ENCODE measurements around the gene TBC1D17.

TBC1D17 gene

GRCh38 chr19:49847731-49848696, 29.5 kb upstream of the TBC1D17 start:
- no peak for DNase-seq (ENCODE audit: low read depth in 2 of 2, low spot score in 1 of 2)

- DNase-seq (ENCODE audit: low read depth in 2 of 2, low spot score in 1 of 2), result no peak
These were observed 28.6 kb upstream of the TBC1D17 start for GRCh38 chr19:49848938-49849337.

- DNase-seq (ENCODE audit: low read depth in 2 of 2, low spot score in 1 of 2), result no peak
These were observed 27.9 kb upstream of the TBC1D17 start for GRCh38 chr19:49849433-49850220.

GRCh38 chr19:49850221-49850486, 27.3 kb upstream of the TBC1D17 start:
- DNase-seq (ENCODE audit: low read depth in 2 of 2, low spot score in 1 of 2), result no peak

GRCh38 chr19:49850487-49851342, 26.8 kb upstream of the TBC1D17 start, which contains the start of gene PTOV1:
Gene PTOV1 (plus strand): TSS chr19:49851159.
- DNase-seq (ENCODE audit: low read depth in 2 of 2, low spot score in 1 of 2), result peak; percentile 68 to 71

GRCh38 chr19:49851456-49852259, 25.8 kb upstream of the TBC1D17 start:
- no peak for DNase-seq (ENCODE audit: low read depth in 2 of 2, low spot score in 1 of 2)

- DNase-seq (ENCODE audit: low read depth in 2 of 2, low spot score in 1 of 2), result no peak
These were observed 24.8 kb upstream of the TBC1D17 start for GRCh38 chr19:49852631-49853126.

- no peak for DNase-seq (ENCODE audit: low read depth in 2 of 2, low spot score in 1 of 2)
These were observed 23.6 kb upstream of the TBC1D17 start for GRCh38 chr19:49853852-49854377.

- no peak for DNase-seq (ENCODE audit: low read depth in 2 of 2, low spot score in 1 of 2)
These were observed 22.9 kb upstream of the TBC1D17 start for GRCh38 chr19:49854378-49855263.

GRCh38 chr19:49855277-49855675, 22.2 kb upstream of the TBC1D17 start:
- DNase-seq (ENCODE audit: low read depth in 2 of 2, low spot score in 1 of 2), result no peak

GRCh38 chr19:49855676-49856573, 21.6 kb upstream of the TBC1D17 start:
- DNase-seq (ENCODE audit: low read depth in 2 of 2, low spot score in 1 of 2), result no peak

GRCh38 chr19:49856574-49857021, 20.9 kb upstream of the TBC1D17 start:
- DNase-seq (ENCODE audit: low read depth in 2 of 2, low spot score in 1 of 2), result no peak

GRCh38 chr19:49857061-49857837, 20.3 kb upstream of the TBC1D17 start:
- no peak for DNase-seq (ENCODE audit: low read depth in 2 of 2, low spot score in 1 of 2)

- DNase-seq (ENCODE audit: low read depth in 2 of 2, low spot score in 1 of 2), result no peak
These were observed 19.7 kb upstream of the TBC1D17 start for GRCh38 chr19:49857838-49858087.

- no peak for DNase-seq (ENCODE audit: low read depth in 2 of 2, low spot score in 1 of 2)
These were observed 19.2 kb upstream of the TBC1D17 start for GRCh38 chr19:49858088-49858985.

- no peak for DNase-seq (ENCODE audit: low read depth in 2 of 2, low spot score in 1 of 2)
These were observed 17.7 kb upstream of the TBC1D17 start for GRCh38 chr19:49859682-49860335.
